NCI-H345 treated with DMSO at 0.1 percent for 48 hours (cell line): Measurements from ENCODE around the gene EML4.
"Not testable (repeated sequence)": the region's sequence is repeated elsewhere in the genome, so short reads cannot be mapped to it uniquely, and the experiment has no call there.

Experiments
- DNase-seq: peaks from one replicate; lab custom pipeline; 2025; ENCODE audit not compliant: unreplicated experiment; lab: John Stamatoyannopoulos, UW

The EML4 gene

DNA sequence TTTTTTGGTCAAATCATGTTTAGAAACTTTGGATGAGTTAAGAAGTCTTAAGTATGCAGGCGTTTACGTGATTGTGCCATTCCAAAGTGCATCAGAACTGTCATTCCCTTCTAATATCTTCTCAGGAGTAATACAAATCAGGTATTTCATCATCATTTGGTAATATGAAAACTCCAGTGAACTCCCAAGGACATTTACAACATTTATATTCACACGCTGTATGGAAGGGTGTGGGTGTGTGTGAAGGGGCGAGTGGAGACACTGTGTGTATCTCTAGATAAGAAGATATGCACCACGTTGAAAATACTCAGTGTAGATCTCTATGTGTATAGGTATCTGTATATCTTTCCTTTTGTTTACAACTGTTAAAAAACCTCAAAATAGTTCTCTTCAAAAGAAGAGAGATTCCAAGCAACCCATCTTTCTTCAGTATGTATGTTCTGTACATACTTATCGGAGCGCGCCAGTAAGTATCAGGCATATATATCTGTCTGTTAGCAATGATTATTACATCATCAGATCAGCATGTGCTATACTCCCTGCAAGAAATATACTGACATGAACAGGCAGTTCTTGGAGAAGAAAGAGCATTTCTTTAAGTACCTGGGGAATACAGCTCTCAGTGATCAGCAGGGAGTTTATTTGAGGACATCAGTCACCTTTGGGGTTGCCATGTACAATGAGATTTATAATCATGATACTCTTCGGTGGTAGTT is 162.6 kb downstream of the EML4 start:
- no peak for DNase-seq

DNA sequence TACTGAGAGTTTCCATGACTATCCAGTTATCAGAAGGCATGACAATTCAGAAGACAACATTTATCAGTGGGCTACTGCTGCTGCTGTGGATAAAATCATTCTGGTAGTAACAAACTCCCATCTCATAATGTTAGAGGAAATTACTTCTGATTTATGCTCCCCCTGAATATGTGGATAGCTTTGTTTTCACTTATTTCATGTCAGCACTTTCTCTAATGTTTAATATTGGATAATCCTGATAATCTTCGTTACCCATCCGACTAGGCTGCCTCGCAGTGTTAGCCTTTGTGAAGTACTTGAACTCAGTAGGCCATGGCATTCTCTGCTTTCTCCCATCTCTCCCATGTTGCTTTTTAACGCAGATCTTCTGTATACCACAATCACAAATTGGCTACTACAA is 163.4 kb downstream of the EML4 start:
- no peak for DNase-seq

GRCh38 chr2:42333579-42333978 is 164.4 kb downstream of the EML4 start:
- no peak for DNase-seq

- no peak for DNase-seq
Observed at GRCh38 chr2:42334220-42334619, 165.1 kb downstream of the EML4 start.

DNA sequence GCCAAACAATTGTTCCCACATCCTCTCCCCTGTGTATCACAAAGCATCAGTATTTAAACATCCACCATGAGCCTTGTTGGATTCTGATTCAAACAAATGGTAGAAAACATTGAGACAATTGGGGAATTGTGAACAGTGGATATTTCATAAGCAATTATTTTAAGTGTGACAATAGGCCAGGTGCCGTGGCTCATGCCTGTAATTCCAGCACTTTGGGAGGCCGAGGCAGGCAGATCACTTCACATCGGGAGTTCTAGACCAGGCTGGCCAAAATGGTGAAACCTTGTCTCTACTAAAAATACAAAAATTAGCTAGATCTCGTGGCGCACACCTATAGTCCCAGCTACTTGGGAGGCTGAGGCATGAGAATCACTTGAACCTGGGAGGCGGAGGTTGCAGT is 165.7 kb downstream of the EML4 start:
- DNase-seq = not testable (repeated sequence)

- no peak for DNase-seq
Observed at GRCh38 chr2:42335514-42336104, 166.5 kb downstream of the EML4 start.

- no peak for DNase-seq
Observed at GRCh38 chr2:42336361-42336965, 167.3 kb downstream of the EML4 start.

DNA sequence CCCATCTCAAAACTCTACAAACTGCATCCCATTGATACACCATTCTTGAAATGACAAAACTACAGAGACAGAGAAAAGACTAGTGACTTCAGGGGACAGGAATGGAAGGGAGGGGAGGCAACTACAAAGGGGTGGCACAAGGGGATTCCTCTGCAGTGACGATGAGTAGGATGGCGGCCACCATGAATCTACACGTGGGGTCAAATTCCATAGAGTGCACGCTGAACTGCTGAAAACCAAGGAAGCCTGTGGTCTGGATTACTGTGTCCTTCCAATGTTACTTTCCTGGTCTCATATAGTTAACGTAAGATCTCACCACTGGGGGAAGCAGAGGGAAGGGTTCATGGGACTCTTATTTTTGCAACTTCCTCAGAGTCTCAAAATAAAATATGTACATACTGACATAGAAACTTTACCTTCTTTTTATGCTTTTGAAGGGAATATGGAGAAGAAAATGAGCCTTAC is 168.2 kb downstream of the EML4 start:
- DNase-seq = no peak

GRCh38 chr2:42337846-42338566 is 168.9 kb downstream of the EML4 start:
- DNase-seq = no peak

DNA sequence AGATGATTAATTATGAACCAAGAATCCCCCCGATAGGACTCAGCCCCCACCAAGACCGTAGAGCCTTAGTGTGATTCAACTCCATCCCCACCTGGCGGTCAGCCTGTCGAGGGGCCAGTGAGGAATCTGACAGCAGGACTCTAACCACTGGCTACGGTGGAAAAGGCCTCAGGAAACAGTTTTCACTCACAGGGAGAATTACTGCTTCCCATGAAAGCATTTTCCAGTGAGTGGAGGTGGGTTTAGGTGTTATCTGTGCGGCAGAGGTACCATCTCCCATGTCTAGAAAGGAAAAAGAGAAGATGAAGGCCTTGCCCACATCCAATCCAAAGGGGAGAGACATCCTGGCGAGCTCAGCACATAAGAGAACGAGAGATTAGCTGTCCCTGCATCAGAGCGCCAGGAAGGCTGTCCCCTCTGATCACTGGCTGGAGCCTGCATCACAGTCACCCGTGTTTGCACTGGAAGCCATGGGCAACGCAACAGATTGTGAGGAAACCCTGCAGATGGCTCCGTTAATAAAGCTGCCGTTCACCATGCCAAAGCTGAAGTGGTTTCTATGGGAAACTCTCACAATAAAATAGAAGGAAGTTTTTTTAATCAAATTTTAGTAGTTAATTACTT is 169.5 kb downstream of the EML4 start:
- DNase-seq = no peak

DNA sequence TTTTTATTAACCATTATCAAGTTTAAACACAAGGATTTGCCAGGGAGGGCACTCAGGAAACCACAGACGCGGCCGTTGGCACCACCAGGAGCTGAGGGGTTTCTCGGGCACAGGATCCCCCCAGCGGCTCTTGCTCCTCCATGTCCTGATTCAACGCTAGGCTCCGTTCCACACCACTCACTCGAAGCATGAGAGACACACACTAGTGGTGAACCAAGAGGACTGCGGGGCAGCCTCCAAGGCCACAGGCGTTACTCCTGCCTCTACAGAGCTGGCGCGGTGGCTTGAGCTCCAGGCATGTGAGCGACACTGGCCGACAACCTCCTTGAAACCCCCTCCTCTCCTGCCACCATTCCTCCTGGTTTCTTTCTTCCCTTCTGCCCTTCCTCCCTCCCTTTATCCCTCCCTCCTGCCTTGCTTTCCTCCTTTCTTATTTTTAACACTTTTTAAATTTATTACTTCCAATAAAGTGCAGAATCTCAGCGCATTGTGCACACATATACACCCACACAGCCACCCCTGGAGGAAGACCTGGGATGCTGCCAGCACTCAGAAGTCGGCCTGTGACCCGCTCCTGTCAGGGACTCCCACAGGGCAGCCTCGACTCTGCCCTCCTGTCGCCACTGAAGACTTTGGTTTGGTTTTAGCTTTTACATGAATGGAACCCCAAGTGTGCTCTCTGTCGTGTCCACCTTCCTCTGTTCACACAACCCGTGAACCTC is 170.2 kb downstream of the EML4 start:
- DNase-seq = no peak

GRCh38 chr2:42340045-42340937 is 171.1 kb downstream of the EML4 start:
- DNase-seq = no peak

- no peak for DNase-seq
Observed at GRCh38 chr2:42340938-42341636, 171.9 kb downstream of the EML4 start.

GRCh38 chr2:42342061-42342794 is 173.1 kb downstream of the EML4 start:
- DNase-seq = no peak

GRCh38 chr2:42342795-42343241 is 173.7 kb downstream of the EML4 start:
- no peak for DNase-seq

- DNase-seq = no peak
Observed at GRCh38 chr2:42345986-42346385, 176.8 kb downstream of the EML4 start.

GRCh38 chr2:42346856-42347255 is 177.7 kb downstream of the EML4 start:
- DNase-seq = not testable (repeated sequence)

DNA sequence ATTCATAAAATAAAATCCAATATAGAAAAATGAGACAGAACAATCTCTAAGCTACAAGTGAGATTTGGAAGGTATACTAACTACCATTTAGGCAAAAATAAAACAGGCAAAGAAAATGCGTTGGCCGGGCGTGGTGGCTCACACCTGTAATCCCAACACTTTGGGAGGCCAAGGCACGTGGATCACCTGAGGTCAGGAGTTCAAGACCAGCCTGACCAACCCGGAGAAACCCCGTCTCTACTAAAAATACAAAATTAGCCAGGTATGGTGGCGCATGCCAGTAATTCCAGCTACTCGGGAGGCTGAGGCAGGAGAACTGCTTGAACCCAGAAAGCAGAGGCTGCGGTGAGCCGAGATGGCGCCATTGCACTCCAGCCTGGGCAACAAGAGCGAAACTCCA is 178.4 kb downstream of the EML4 start:
- DNase-seq = not testable (repeated sequence)
